ENCODE data around the gene NLRX1.
"Not testable (repeated sequence)": the region's sequence is repeated elsewhere in the genome, so short reads cannot be mapped to it uniquely, and the experiment has no call there.

Gene NLRX1

GRCh38 chr11:119218141-119218878 is 49.8 kb downstream of the NLRX1 start:
- no peak for DNase-seq

- DNase-seq: no peak
Measured at GRCh38 chr11:119222308-119222707, 53.8 kb downstream of the NLRX1 start.

- DNase-seq: no peak
Measured at GRCh38 chr11:119222891-119223290, 54.4 kb downstream of the NLRX1 start.

GRCh38 chr11:119223856-119224255 is 55.3 kb downstream of the NLRX1 start:
- no peak for DNase-seq

- DNase-seq: not testable (repeated sequence)
Measured at GRCh38 chr11:119228535-119229287, 60.2 kb downstream of the NLRX1 start.

- no peak for DNase-seq
Measured at GRCh38 chr11:119229288-119229672, 60.8 kb downstream of the NLRX1 start.

GRCh38 chr11:119229741-119230140 is 61.2 kb downstream of the NLRX1 start:
- DNase-seq: no peak

Data from CD4-positive, alpha-beta T cell treated with Interleukin-4 for 1 hour (primary cell).